Left lobe of liver (tissue), 2 donors: Measurements from ENCODE around the gene ITPK1. TPM values are rescaled to one million over a fixed set of nuclear protein-coding genes. Genes with fewer than 3 reads are reported as not detected.

Experiments
- ATAC-seq: fragments of 200-7000 bp; cut with Tn5 transposase; one replicate; pipeline ENCODE4 v1.9.1; 2020; ENCODE audit warnings: mild to moderate bottlenecking, moderate library complexity
- DNase-seq: peaks from one replicate; pipeline ENCODE4 v3.0.0-alpha.2; 2020; ENCODE audit warnings: low spot score
- total RNA-seq: library from RNA; stranded (reverse); gene quantifications from one replicate; pipeline ENCODE4 v1.2.1, GENCODE V29; 2021
- donor health status: DM: no; HTN: no; CAD: no; lungs with moderate emphysema.
- donor health status: DM: no; HTN: yes; CAD: no.

The ITPK1 gene
- total RNA-seq, 1 donor from 2014 or later = 61.3 TPM

GRCh38 chr14:93046705-93047050 is 69.0 kb downstream of the ITPK1 start:
- DNase-seq (no peak), ATAC-seq (no peak)

- DNase-seq (no peak), ATAC-seq (no peak)
Measured at GRCh38 chr14:93045965-93046704, 69.6 kb downstream of the ITPK1 start.

- DNase-seq (no peak), ATAC-seq (peak; percentile 17)
Measured at GRCh38 chr14:93045211-93045674, 70.5 kb downstream of the ITPK1 start.

GRCh38 chr14:93044556-93044955 is 71.2 kb downstream of the ITPK1 start:
- ATAC-seq = no peak
- no peak for DNase-seq

- DNase-seq = no peak
- ATAC-seq = no peak
Measured at GRCh38 chr14:93044121-93044520, 71.6 kb downstream of the ITPK1 start.

- ATAC-seq (peak; percentile 90), DNase-seq (peak; percentile 85)
Measured at GRCh38 chr14:93042968-93043940, 72.5 kb downstream of the ITPK1 start.

GRCh38 chr14:93041830-93042229 is 73.9 kb downstream of the ITPK1 start:
- ATAC-seq = no peak
- DNase-seq = no peak

- ATAC-seq = no peak
- DNase-seq = no peak
Measured at GRCh38 chr14:93040982-93041381, 74.7 kb downstream of the ITPK1 start.

- ATAC-seq (no peak), DNase-seq (no peak)
Measured at GRCh38 chr14:93040443-93040842, 75.3 kb downstream of the ITPK1 start.

GRCh38 chr14:93039649-93040315 is 75.9 kb downstream of the ITPK1 start:
- DNase-seq (no peak), ATAC-seq (no peak)

- DNase-seq (no peak), ATAC-seq (no peak)
Measured at GRCh38 chr14:93037351-93037750, 78.4 kb downstream of the ITPK1 start.

- DNase-seq (no peak), ATAC-seq (peak; percentile 8)
Measured at GRCh38 chr14:93036652-93037345, 78.9 kb downstream of the ITPK1 start.

GRCh38 chr14:93035917-93036651 is 79.6 kb downstream of the ITPK1 start:
- ATAC-seq = peak; percentile 46
- DNase-seq = no peak

- ATAC-seq (no peak), DNase-seq (no peak)
Measured at GRCh38 chr14:93035585-93035916, 80.2 kb downstream of the ITPK1 start.

GRCh38 chr14:93034671-93034994 is 81.1 kb downstream of the ITPK1 start:
- ATAC-seq (no peak), DNase-seq (no peak)

GRCh38 chr14:93033983-93034670 is 81.6 kb downstream of the ITPK1 start:
- ATAC-seq (no peak), DNase-seq (no peak)

- ATAC-seq (peak; percentile 70), DNase-seq (no peak)
Measured at GRCh38 chr14:93033084-93033982, 82.4 kb downstream of the ITPK1 start.

- peak; percentile 22 for ATAC-seq
- no peak for DNase-seq
Measured at GRCh38 chr14:93032421-93032936, 83.2 kb downstream of the ITPK1 start.
